Coronary artery (tissue), 2 donors: ENCODE measurements around the gene MICAL2.

Experiments used
- DNase-seq: peaks from one replicate; pipeline ENCODE4 v3.0.0-alpha.2; 2017; ENCODE audit warnings: low spot score
- H3K27ac ChIP-seq, 2 donors: fragments of 200-600 bp; sonication (generic); one replicate each; pipeline ENCODE4 v1.5.1; 2016 to 2019
- H3K4me3 ChIP-seq: fragments of 200-600 bp; sonication (generic); 2 replicates; pipeline ENCODE4 v1.5.1; 2016; ENCODE audit warnings: mild to moderate bottlenecking, moderate library complexity
- TF ChIP-seq, protein P1 (sequence below): fragments of 200-600 bp; sonication (generic); IDR thresholded peaks from one replicate; pipeline ENCODE4 v1.5.1; 2019; ENCODE audit warnings: antibody characterized with exemption

Gene MICAL2

DNA sequence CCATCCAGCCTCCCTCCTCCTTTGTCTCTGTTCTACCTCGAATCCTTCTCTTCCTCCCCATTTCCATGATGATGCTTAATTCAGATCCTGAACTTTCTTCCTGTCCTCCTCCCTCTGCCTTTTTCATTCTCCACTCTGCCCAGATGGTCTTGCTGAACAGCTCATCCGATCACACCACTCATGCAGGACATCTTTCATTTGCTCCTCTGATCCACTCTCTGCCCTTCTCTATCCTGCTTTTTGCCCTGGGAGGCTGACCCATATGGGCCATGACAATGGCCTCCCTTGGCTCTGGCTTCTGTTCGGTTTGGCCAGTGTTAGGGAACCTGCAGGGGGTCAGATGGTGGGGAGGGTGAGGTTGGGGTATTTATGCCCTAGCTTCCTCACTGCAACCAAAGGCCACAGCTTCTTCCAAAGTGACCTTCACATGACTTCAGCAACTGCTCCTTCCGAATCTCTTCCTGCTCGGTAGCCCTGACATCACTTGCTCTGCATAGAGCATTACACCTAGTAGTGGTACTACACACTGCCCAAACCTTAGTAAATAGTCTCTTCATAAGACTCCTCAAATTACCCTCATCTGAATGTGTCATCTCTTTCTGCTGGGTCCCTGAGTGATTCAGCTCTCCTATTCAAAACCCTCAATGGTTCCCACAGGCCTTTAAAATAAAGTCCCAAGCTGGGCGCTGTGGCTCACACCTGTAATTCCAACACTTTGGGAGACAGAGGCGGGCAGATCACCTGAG lies 32.7 kb upstream of the MICAL2 start:
- TF ChIP-seq, protein P1, sequence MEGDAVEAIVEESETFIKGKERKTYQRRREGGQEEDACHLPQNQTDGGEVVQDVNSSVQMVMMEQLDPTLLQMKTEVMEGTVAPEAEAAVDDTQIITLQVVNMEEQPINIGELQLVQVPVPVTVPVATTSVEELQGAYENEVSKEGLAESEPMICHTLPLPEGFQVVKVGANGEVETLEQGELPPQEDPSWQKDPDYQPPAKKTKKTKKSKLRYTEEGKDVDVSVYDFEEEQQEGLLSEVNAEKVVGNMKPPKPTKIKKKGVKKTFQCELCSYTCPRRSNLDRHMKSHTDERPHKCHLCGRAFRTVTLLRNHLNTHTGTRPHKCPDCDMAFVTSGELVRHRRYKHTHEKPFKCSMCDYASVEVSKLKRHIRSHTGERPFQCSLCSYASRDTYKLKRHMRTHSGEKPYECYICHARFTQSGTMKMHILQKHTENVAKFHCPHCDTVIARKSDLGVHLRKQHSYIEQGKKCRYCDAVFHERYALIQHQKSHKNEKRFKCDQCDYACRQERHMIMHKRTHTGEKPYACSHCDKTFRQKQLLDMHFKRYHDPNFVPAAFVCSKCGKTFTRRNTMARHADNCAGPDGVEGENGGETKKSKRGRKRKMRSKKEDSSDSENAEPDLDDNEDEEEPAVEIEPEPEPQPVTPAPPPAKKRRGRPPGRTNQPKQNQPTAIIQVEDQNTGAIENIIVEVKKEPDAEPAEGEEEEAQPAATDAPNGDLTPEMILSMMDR = no peak
- peak overlapping the region; percentile 86 to 93 for H3K27ac ChIP-seq
- DNase-seq = no peak
- H3K4me3 ChIP-seq = no peak overlapping the region

DNA sequence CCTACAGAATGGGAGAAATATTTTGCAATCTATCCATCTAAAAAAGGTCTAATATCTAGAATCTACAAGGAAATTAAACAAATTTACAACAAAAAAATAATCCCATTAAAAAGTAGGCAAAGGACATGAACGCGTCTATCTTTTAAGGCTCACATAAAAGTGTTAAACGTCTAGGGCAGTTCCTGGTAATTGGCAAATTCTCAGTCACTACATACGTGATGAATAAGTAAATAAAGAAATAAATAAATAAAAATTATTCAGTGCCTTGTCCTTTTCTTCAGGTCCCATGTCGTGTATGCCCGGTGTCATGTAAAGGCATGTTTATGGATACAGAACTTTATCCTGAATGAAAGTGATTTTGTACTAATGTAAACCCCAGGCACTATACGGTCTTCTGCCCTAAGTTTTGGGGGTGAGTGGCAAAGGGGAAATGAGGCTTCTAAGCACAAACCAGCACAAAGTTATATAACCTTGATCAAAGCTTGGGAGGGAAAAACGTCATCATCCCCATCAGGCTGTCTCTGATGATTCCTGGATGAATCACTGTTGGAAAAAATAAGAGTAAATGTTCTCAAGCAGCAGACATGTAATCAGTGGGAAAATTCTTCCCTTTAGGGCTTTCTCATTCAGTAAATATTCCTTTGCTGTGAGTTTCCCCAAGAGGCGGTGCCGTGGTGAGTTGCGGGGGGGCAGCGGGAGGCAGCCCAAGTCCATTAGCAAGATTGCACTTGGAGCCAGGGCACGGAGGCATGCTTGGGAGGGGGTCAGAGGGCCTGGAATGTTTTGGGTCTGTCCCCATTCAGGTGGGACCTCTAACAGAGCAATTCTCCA lies 30.4 kb upstream of the MICAL2 start:
- DNase-seq = peak; percentile 94
- TF ChIP-seq, protein P1 = no peak
- no peak overlapping the region for H3K4me3 ChIP-seq
- peak overlapping the region; percentile 75 to 93 for H3K27ac ChIP-seq

DNA sequence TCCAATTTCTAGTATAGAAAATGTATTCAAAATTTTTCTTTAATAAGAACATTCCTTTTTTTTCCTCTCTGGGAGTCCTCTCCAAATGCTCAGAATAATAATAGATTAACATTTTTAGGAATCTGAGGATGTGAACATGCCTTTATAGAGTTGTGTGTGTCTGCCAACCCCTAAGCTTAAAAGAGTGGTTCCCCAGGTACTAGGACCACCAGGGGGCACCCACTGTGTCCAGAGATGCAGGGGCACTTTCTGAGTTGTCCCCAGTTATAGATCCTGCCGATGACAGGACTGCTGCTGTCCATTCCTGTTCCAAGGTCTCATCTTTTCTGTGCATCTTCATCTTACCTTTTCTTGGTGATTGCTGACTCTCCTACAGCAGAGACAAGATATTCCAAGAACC lies 27.0 kb upstream of the MICAL2 start:
- no peak overlapping the region for H3K4me3 ChIP-seq
- H3K27ac ChIP-seq = peak overlapping the region; percentile 56 to 98
- DNase-seq = no peak
- TF ChIP-seq, protein P1 = no peak

DNA sequence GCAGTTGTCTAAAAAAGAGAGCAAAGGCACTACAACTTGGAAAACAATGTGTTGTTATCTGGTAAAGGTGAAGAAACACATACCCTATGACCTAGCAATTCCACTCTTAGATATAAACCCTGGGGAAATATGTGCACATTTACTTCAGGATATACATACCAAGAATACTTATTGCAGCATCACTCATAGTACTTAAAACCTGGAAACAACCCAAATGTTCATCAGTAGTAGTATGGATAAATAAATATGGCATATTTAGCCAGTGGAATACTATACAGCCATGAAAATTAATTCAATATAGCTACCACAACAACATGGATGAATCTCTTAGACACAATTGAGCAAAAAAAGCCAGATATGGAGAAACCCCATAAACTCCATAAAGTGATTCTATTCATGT lies 26.1 kb upstream of the MICAL2 start:
- peak overlapping the region; percentile 97 to 98 for H3K27ac ChIP-seq
- H3K4me3 ChIP-seq = no peak overlapping the region
- no peak for DNase-seq
- TF ChIP-seq, protein P1 = no peak

DNA sequence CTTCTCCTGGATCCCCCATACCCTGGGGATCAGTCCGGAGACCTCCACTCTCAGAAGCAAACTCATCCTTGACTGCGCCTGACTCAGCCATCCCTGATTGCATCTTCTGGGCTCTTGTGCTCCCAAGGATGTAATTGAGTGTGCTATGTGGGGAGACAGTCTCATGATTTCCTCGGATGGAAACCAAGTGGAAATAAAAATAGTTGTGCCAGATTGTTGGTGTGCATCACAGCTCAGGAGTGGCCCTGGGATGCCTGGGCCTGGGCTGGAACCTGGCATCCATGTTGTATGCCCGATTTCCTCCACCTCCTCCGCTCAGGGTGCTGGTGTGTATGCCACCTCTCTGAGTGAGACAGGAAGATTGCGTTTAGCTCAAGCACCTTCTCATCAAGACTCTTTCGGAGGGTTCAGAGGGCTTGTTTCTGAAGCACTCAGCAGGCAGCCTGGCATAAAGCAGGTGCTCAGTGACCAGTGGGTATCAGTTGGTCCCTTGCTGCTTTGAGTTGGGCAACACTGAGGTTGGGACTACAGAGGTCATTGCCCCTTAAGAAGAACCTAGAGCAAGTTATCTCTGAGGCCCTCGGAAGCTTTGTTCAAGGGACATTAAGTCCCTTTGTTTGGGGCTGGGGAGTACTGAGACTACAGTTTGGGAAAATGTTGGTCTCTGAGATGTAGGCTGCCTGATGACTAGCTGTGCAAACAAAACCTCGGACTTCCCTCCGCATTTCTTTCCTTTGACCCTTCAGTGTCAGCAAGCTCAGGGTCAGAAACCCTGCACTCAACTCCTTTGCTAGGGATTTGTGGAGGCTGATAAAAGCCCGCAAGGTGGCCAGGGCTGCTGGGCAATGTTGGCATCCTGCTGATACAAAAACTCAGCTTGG lies 24.8 kb upstream of the MICAL2 start:
- Histone ChIP-seq H3K4me3 (peak overlapping the region; percentile 65), H3K27ac (peak overlapping the region; percentile 97 to 98)
- TF ChIP-seq, protein P1 = no peak
- DNase-seq = no peak

DNA sequence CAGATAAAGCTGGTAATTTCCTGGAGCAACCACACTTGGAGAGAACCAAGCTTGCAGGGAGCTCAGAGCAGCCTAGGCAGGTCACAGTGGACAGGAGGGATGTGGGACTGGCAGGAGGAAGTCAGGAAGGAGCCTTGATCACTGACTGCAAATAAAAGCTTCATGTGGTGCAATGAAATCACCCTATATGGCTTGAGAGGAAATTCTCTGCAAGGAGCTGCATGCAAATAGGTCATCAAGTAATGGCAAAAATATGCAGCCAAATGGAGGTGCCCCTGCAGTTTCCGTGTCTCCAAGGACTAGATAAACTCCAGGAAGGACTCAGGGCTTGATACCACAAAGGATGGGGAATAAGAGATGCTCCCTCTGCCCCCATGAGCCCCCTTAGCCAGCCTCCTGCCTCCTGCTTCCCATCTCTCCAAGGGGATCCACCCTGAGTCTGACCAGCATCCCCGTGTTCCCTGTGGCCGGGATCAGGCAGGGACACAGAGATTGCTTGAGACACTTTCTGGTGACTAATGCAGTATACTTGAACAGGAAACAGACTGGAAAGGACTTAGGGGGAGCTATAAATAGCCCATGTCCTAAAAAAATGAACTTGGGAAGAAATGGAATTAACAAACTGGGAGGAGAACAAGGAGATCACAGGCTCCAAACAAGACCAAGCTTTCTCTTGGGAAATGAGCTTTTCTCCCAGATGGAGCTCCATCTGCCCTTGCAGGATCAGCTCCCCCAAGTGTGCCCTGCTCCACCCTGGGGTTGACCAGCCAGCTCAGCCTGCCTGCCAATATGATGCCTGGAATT lies 23.9 kb upstream of the MICAL2 start:
- peak; percentile 95 for DNase-seq
- TF ChIP-seq, protein P1 = no peak
- Histone ChIP-seq H3K4me3 (peak overlapping the region; percentile 65), H3K27ac (peak overlapping the region; percentile 97 to 98)
